Chondrocyte (in vitro differentiated cells): ENCODE results near the gene DPP6. TPM values are rescaled to one million over a fixed set of nuclear protein-coding genes. Genes with fewer than 3 reads are reported as not detected.

ENCODE experiments used
- DNase-seq: peaks from one replicate; pipeline ENCODE4 v3.0.0; 2021; ENCODE audit warnings: mixed read lengths, low spot score
- H3K27ac Mint-ChIP-seq: one replicate; pipeline ENCODE4 v1.8.0; 2021; ENCODE audit warnings: mild to moderate bottlenecking, moderate library complexity, mixed read lengths; ENCODE audit not compliant: unreplicated experiment
- H3K27me3 Mint-ChIP-seq: 2 replicates; pipeline ENCODE4 v1.8.0; 2021; ENCODE audit warnings: low read depth, mixed read lengths
- H3K36me3 Mint-ChIP-seq: 2 replicates; pipeline ENCODE4 v1.8.0; 2021; ENCODE audit warnings: low read depth, mixed read lengths
- H3K4me1 Mint-ChIP-seq: 2 replicates; pipeline ENCODE4 v1.8.0; 2021; ENCODE audit warnings: low read depth, mild to moderate bottlenecking, mixed read lengths
- H3K4me3 Mint-ChIP-seq: one replicate; pipeline ENCODE4 v1.8.0; 2021; ENCODE audit warnings: mild to moderate bottlenecking, moderate library complexity, mixed read lengths; ENCODE audit not compliant: unreplicated experiment
- H3K9me3 Mint-ChIP-seq: 2 replicates; pipeline ENCODE4 v1.8.0; 2021; ENCODE audit warnings: low read depth, mixed read lengths
- CTCF ChIP-seq: fragments of 200-600 bp; sonication (generic); IDR thresholded peaks from 2 replicates; pipeline ENCODE4 v1.5.0; 2021; ENCODE audit warnings: antibody characterized with exemption, mild to moderate bottlenecking, moderate library complexity
- total RNA-seq: library from RNA; stranded (reverse); gene quantifications from 3 replicates; pipeline ENCODE4 v1.2.1, GENCODE V29; 2021

Gene DPP6
- total RNA-seq, 1 donor from 2014 or later = not detected

DNA sequence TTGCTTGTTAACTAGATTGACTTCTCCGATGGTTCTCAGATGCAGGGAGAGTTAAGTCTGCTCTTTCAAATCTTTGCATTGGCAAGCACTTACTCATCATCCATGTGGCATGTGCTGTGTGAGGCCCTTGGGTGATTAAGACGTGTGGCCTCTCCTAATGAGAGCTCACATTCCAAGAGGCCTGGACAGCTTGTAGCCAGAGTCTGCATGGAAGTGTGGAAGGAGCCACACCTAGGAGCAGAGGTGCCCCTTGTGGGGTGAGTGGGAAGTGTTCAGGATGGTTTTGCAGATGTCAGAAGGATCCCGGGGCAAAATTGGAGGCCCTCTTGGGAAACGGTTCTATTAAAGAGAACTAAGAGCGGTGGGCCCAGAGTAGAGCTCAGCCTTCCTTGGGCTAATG, 724.8 kb downstream of the DPP6 start:
- H3K36me3 Mint-ChIP-seq = peaks cover 2% of the 10 kb centered on the region
- no peaks in the 10 kb centered on the region for H3K27me3 Mint-ChIP-seq
- no peak overlapping the region for H3K27ac Mint-ChIP-seq
- no peaks in the 10 kb centered on the region for H3K4me1 Mint-ChIP-seq
- TF ChIP-seq CTCF = no peak
- no peak for DNase-seq
- peaks cover 42% of the 10 kb centered on the region for H3K9me3 Mint-ChIP-seq
- H3K4me3 Mint-ChIP-seq = no peak overlapping the region

DNA sequence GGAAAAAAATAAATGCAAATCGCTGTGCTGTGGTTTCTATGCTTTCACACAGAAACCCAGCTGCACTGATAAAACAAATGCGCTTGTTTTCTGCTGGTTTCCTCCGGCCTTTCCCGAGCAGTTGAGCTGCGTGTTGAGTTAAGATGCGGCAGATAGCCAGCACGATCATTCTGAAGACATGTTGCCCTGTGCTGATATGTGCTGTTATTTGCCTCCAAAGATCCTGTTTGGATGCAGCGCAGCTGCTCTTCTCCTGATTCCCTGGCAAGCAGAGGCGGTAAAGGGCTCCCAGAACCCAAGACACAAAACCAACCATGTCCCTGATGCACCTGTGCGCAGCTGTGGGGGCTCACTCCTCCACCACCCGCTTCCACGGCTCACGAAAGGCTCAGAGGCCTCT, 725.3 kb downstream of the DPP6 start:
- H3K4me1 Mint-ChIP-seq = no peaks in the 10 kb centered on the region
- no peak for TF ChIP-seq CTCF
- H3K36me3 Mint-ChIP-seq = no peaks in the 10 kb centered on the region
- DNase-seq = no peak
- no peak overlapping the region for H3K4me3 Mint-ChIP-seq
- H3K9me3 Mint-ChIP-seq = peaks cover 42% of the 10 kb centered on the region
- H3K27ac Mint-ChIP-seq = no peak overlapping the region
- H3K27me3 Mint-ChIP-seq = no peaks in the 10 kb centered on the region

DNA sequence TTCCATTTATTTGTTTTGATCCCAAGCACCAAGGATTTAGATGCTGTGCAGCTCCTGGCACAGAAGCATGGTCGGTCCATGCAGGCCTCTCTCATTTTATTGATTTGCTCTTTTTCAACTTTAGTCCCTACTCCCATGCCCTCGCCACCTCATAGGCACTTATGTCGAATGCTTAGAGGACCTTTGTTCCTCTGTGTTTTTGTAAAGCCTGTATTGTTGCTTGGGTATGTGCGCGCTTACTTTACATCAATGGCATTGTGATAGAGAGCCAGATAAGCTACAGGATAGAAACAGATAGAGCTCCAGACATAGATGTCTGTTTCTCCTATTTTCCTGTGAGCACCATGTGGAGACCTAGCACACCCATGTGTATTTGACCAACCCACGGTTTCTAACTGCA, 725.7 kb downstream of the DPP6 start:
- no peak for TF ChIP-seq CTCF
- no peak for DNase-seq
- Mint-ChIP-seq H3K36me3 (no peaks in the 10 kb centered on the region), H3K27me3 (no peaks in the 10 kb centered on the region), H3K27ac (no peak overlapping the region), H3K4me1 (no peaks in the 10 kb centered on the region), H3K4me3 (no peak overlapping the region), H3K9me3 (peaks cover 38% of the 10 kb centered on the region)

GRCh38 chr7:154781369-154782303, 729.4 kb downstream of the DPP6 start:
- H3K27ac Mint-ChIP-seq = no peak overlapping the region
- no peaks in the 10 kb centered on the region for H3K27me3 Mint-ChIP-seq
- H3K4me1 Mint-ChIP-seq = no peaks in the 10 kb centered on the region
- H3K36me3 Mint-ChIP-seq = no peaks in the 10 kb centered on the region
- DNase-seq = no peak
- no peak for TF ChIP-seq CTCF
- no peak overlapping the region for H3K4me3 Mint-ChIP-seq
- H3K9me3 Mint-ChIP-seq = peaks cover 47% of the 10 kb centered on the region

DNA sequence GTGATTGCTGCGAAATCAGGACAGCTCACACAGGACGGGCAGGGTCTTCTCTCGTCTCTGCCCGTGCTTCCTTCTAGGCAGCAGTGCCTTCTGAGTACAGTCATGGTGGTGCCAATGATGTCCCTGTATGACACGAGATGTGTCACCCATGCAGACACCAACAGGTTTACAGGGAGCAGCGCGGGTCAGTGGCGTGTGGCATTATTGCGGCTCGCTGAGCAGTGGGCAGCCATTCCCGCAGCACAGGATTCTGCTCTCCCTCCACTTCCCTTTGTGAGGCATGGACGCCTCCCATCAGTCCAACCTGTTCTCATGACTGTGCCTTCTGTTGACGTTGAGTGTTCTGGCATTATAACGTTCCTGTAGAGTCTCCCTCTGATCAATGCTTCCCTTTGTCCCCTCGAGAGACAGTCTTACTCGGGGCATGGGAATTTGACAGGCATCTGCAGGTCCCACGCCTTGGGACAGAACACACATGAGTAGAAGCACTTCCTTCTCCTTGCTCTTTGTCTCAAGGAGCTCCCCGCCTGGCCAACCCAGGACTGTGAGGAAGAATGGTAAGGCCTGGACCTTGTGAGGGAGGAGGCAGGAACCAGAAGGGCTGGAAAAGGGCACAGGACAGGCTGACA, 731.2 kb downstream of the DPP6 start:
- Mint-ChIP-seq H3K4me3 (no peak overlapping the region), H3K27me3 (no peaks in the 10 kb centered on the region), H3K4me1 (no peaks in the 10 kb centered on the region), H3K9me3 (peaks cover 48% of the 10 kb centered on the region), H3K27ac (no peak overlapping the region), H3K36me3 (no peaks in the 10 kb centered on the region)
- no peak for TF ChIP-seq CTCF
- no peak for DNase-seq
